NCI-H1048 (cell line): ENCODE data around the gene ISLR.

Source experiments
- DNase-seq: peaks from one replicate; lab custom pipeline; 2025; lab: John Stamatoyannopoulos, UW

Gene ISLR, protein sequence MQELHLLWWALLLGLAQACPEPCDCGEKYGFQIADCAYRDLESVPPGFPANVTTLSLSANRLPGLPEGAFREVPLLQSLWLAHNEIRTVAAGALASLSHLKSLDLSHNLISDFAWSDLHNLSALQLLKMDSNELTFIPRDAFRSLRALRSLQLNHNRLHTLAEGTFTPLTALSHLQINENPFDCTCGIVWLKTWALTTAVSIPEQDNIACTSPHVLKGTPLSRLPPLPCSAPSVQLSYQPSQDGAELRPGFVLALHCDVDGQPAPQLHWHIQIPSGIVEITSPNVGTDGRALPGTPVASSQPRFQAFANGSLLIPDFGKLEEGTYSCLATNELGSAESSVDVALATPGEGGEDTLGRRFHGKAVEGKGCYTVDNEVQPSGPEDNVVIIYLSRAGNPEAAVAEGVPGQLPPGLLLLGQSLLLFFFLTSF

DNA sequence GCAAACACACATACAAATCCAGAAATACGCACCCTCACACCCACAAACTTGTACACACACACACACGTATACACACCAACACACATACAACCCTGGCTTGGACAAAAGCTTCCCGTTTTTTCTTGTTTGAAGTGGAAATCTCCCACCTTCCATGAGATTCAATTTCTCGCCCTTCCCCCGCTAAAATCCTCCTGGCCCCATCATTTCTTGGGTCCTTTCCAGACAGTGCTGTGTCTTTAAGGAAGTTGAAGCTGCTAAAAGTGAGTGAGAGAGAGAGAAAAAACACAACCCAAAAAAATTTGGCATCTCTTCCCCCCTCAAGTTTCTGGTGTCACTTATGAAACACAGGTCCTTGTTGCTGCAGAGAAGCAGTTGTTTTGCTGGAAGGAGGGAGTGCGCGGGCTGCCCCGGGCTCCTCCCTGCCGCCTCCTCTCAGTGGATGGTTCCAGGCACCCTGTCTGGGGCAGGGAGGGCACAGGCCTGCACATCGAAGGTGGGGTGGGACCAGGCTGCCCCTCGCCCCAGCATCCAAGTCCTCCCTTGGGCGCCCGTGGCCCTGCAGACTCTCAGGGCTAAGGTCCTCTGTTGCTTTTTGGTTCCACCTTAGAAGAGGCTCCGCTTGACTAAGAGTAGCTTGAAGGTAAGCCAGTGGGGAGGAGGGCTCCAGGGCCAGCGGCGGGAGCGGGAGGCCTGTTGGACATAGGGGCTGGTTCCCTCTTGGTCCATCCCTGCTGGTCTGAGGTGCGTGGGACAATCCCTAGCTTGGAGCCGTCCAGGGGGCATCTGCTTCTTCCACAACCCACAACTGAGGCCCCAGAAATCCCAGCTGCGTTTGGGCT, at the start of gene ISLR:
Gene ISLR, plus strand, starts transcription at position 331 of the 839 bp plus-strand sequence. CDS start 1,149 bp downstream, outside the sequence.
- DNase-seq: no peak

DNA sequence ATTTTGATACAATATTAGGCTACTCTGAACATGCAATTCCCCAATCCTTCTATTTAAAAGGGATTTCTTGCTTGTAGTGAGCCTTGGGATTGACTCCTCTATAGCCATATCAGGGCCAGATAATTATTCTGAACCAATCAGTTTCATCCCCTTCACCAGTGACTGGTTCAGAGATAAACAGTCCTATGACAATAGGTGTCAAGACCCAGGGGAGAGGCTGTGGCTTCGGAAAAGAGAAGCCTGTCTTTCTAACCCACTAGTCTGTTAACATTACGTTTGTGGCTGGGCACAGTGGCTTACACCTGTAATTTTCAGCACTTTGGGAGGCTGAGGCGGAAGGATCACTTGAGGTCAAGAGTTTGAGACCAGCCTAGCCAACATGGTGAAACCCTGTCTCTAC, 49.3 kb upstream of the ISLR start:
- DNase-seq: no peak

DNA sequence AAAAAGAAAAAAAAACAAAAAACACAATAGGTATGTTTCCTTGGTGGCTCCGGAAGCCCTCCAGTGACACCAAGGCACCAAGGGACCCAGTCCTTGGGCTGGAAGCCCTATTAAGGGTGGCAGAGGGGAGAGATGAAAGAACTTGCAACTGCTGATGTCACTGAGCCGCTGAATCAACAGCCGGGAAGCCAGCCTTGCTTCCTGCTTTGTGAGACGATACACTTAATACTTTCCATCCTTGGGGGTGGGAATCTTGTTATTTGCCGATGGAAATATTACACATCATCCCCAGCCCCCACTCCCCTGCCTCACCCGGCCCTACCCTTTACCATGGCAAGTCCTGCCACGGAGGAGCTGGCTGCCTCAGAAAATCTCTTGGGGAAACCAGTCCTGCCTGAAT, 48.8 kb upstream of the ISLR start:
- no peak for DNase-seq

DNA sequence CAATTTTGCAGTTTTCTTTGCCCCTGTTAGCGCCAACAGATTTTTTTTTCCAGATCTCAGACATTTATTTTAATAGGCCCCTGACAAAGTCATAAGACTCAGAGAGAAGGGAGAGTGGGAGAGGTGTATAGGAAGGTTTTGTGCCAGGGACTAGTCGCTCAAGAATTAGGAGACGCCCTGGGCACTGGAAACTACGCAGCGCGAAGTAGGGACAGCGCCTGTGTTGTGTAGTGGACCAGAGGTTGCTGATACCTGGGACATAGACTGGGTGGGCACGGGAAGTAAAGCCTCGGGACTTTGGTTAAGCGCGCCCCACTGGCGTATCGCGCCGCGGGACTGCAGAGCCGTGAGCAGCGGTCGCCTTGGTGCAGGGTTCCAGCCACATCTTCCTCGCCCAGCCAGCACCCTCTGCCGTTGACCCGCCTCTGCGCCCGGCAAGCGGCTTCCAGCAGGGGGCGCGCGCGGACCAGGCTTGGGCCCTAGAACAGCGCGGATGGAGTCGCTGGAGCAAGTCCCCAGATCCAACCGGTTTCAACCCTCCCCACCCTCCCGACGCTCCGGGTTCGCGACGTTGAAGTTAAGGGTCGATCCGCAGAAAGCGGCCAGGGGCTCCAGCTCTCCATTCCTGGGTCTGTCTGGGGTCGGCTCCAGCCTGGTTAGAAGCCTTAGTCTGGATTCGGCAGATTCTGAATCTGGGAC, 46.1 kb upstream of the ISLR start:
- DNase-seq: peak; percentile 77

DNA sequence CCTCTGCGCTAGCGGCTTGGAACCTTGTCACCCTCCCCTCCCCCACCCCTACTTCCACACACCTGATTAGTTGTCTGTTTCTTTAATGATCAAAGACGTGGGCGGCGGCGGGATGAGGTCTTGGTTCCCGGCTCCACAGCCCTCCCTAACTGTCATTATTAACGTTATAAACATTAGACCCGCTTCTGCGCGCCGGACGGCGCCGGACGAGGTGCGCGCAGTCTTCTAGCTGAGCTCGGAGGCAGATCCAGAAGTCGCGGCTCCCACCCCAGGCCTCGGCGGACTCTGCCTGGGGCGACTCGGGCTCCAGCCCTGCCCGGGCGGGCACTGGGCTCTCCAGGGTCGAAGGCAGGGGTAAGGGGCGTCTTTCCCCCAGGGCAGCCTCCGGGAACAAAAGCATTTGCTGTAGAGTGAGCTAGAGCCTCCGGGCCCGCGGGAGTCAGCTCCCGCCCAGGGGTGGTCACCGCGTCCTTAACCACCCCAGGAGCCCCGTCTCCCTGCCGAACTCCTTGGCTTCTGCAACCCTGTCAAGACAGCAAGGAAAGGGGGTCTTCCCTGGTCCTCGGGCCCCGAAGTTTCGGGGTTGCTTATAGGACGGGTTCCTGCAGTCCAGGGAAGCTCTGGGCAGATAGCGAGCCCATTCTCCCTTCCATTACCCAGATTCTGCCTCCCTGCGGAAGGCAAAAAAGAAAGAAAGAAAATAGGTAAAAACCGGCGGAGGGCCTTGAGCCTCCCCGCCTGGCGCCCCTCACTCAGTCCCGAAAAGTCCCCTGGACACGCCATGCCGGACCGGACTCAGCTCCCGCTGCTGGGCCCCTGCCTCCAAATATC, 45.3 kb upstream of the ISLR start:
- no peak for DNase-seq

DNA sequence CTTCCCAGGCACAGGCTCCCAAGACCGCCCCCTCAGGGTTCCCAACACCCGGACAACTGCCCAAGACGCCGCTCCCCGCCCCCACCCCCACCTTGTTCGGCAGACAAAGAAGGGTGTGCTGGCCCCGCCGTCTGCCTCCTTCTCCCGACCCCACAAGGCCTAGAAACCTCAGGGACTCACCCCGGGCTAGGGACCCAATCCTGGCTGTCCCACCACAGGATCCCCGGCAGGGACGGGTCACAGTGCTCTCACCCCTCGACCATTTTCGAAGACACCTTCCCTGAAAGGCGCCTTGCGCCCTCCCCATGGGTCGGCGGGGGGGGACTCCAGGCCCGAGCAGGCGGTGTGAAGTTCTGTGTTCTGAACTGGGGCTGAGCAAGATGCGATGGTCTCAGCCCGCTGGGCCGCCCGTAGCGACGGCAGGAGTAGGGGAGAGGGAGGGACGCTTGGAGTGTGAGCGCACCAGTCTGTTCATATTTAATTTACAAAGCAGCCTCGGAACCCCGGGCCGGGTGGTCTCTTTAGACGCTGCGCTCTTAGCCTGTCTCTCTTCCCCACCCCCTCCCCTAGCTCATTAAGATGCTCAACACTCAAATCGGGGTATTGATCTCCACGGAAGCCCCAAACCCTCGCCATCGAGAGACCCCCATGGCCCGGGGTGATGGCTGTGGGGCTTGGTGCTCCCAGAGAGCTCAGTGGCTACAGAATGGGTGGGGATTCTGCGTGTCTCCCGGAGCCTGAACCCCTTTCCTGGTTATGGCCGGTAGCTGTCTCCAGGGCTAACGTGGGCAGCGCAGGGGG, 44.5 kb upstream of the ISLR start:
- no peak for DNase-seq

DNA sequence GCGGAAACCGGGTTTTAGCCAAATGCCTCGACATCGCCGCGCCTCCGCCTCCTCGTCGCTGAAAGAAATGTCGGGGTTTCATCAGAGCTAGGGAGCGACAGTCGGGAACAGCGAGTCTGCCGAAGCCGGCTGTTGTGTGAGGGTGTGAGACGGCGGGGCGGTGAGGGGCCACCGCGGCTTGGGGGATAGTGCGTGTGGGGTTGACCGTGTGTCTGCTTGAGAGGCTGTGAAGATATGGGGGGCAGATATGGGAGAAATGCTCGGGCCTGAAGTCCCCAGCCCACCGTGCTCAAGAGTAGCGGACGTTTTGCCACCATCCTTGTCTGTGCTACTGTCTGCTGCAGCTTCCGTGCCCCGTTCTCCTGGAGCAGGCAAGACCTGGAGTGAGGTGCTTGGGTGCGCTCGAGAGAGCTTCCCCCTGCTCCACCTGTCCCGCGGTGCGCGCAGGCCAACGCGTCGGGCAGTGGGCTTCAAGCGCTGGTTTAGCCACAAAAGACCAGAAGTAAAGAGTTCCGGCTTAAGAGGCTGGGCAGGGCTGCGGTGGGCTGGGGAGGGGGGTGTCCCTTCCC, 43.8 kb upstream of the ISLR start:
- DNase-seq: no peak

DNA sequence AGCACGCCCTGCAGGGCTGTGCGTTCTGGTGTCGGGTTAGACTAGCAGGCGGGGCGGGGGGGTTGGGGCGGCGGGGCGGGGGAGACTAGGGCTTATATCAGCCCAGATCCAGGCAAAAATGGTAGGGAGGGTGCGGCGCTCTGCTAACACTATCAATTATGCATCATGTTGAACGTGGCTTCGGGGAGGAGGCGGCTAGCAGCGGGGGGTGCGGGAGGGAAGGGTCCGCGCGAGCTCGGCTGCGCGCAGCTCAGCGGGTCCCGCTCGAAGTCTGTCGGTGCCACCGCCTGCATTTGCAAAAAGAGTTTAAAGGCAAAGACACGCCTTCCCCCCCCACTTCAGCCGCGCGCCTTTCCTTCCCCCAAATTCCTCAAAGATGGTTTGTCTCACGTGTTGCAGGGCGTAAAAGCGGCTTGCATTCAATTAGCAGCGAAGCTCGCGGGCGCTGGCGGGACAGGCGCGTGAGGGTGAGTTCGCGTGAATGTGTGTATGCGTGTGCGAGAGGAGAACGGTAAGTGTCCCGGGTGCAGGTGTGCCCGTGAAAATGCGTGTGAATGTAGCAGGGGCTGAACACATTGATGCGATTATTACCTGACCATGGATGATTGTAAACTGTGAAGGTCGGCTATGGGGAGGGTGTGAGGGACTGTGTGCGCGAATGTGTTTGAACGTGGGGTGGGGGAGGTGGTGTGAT, 43.2 kb upstream of the ISLR start, which contains the start of gene ISLR2:
Gene ISLR2, plus strand, starts transcription at position 432 of the 694 bp plus-strand sequence. CDS start 2,169 bp downstream, outside the sequence.
- DNase-seq: no peak

DNA sequence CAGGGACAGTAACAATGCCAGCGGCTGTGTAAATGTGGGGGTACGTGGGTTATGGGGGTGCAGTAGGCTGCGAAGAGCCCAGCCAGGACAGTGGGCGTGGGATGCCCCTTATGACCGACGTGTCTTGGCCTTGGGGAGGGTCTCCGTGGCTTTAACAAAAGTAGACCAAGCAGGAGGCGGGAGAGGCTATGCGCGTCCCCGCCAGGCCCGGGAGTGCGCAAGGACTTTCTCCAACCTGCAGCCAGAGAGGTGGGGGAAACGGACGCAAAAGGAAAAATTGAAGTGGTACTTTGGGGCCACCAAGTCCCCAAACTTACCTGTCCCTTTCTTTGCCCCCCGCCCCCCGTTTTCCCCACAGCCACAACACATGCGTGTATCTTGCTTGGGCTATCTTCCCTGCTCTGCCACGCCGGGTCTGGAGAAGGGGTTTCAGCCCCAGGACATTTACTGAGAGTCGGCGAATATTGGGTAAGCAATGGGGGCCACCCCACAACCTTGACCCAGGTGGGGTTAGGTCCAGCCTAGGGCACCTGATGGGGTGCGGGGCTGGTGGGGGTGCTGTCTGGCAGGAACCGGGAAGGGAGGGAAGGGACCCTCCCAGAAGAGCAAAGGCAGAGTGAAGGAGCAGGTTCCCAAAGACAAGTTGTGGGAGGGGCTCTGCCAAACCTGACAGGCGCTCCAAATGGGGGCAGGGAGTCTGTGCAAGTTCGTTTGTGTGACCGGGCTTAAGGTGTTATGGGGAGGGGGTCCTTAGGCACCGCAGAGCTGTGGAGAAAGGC, 42.5 kb upstream of the ISLR start:
- no peak for DNase-seq

DNA sequence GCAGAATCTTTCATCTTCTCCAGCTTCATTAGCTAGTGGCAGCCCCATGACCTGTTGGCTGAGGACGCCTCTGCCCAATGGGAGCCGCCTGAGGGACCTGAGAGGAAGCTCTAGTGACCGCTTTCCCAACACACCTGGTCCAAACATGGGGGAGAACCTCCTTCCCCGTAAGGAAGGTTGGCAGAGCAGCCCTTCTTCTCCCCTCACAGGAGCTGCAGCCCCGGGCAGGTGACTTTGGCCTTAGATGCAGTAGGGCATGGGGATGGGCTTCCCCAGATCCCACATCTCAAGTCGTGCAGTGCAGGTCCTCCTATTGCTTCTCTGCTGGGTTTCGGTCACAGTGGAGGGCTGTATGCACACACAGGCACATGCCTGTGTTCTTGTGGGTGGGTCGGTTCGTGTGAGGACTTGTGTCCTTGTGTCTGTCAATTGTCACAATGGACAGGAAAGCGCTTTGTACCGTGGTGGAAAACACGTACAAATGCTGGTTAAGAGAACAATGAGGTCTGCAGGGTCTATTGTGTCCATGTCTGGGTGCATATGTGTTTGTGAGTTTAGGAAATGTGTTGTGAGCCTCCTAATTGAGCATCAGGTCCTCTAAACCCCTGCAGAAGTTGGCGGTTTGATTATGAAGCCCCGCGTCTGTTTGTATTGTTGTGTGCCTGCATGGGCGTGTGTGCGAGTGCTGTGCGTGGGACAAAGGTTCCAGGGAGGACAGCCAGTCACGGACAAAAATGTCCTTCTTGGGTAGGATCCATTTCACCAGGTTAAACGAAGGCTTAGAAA, 41.7 kb upstream of the ISLR start:
- DNase-seq: no peak

DNA sequence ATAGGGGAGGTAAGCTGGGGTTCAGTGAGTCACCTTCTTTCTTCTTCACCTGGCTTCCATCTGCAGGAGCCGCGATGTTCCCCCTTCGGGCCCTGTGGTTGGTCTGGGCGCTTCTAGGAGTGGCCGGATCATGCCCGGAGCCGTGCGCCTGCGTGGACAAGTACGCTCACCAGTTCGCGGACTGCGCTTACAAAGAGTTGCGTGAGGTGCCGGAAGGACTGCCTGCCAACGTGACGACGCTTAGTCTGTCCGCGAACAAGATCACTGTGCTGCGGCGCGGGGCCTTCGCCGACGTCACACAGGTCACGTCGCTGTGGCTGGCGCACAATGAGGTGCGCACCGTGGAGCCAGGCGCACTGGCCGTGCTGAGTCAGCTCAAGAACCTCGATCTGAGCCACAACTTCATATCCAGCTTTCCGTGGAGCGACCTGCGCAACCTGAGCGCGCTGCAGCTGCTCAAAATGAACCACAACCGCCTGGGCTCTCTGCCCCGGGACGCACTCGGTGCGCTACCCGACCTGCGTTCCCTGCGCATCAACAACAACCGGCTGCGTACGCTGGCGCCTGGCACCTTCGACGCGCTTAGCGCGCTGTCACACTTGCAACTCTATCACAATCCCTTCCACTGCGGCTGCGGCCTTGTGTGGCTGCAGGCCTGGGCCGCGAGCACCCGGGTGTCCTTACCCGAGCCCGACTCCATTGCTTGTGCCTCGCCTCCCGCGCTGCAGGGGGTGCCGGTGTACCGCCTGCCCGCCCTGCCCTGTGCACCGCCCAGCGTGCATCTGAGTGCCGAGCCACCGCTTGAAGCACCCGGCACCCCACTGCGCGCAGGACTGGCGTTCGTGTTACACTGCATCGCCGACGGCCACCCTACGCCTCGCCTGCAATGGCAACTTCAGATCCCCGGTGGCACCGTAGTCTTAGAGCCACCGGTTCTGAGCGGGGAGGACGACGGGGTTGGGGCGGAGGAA, 40.5 kb upstream of the ISLR start:
- DNase-seq: no peak

DNA sequence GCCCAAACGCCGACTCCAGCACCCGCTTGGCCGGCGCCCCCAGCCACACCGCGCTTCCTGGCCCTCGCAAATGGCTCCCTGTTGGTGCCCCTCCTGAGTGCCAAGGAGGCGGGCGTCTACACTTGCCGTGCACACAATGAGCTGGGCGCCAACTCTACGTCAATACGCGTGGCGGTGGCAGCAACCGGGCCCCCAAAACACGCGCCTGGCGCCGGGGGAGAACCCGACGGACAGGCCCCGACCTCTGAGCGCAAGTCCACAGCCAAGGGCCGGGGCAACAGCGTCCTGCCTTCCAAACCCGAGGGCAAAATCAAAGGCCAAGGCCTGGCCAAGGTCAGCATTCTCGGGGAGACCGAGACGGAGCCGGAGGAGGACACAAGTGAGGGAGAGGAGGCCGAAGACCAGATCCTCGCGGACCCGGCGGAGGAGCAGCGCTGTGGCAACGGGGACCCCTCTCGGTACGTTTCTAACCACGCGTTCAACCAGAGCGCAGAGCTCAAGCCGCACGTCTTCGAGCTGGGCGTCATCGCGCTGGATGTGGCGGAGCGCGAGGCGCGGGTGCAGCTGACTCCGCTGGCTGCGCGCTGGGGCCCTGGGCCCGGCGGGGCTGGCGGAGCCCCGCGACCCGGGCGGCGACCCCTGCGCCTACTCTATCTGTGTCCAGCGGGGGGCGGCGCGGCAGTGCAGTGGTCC, 39.7 kb upstream of the ISLR start:
- DNase-seq: no peak

DNA sequence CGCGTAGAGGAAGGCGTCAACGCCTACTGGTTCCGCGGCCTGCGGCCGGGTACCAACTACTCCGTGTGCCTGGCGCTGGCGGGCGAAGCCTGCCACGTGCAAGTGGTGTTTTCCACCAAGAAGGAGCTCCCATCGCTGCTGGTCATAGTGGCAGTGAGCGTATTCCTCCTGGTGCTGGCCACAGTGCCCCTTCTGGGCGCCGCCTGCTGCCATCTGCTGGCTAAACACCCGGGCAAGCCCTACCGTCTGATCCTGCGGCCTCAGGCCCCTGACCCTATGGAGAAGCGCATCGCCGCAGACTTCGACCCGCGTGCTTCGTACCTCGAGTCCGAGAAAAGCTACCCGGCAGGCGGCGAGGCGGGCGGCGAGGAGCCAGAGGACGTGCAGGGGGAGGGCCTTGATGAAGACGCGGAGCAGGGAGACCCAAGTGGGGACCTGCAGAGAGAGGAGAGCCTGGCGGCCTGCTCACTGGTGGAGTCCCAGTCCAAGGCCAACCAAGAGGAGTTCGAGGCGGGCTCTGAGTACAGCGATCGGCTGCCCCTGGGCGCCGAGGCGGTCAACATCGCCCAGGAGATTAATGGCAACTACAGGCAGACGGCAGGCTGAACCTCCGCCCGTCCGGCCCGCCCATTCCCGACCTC, 39.0 kb upstream of the ISLR start:
- no peak for DNase-seq

DNA sequence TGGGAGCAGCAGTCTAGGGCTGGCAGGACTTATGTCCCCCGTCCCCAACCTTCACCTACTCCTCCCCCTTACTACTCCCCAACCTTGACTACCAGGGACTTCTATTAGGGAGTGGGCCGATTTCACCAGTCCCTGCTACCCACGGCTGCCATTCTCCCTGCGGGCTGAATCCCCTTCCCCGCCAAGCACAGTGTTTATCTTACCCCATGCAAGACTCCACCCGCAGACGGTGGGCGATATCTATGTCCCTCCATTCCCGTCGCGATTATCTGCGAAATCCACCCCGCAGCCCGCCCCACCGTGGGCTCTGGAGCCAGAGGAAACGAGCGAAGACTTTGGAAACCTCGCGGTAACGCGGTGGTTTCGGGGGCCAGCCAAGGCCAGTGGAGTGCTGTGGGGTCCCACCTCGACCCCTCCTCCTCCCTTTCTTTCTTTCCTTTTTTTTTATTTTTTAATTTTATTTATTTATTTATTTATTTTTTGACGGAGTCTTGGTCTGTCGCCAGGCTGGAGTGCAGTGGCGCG, 38.4 kb upstream of the ISLR start:
- no peak for DNase-seq

DNA sequence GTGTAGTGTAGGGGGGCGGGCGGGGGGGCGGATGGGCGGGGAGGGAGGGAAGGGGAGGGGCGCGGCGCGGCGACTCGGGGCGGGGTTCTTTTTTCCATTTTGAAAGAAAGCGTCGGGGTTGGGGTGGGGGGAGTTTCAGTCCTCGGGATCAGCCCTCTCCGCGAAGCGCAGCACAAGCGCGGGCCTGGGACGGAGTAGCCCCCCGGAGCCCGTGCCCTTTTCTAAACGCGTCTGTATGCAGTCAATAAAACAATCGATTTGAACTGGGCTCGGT, 37.0 kb upstream of the ISLR start:
- no peak for DNase-seq
